Measurements from ENCODE around the gene GANAB. TPM values are rescaled to one million over a fixed set of nuclear protein-coding genes. Genes with fewer than 3 reads are reported as not detected.
"Not testable (repeated sequence)": the region's sequence is repeated elsewhere in the genome, so short reads cannot be mapped to it uniquely, and the experiment has no call there.

GANAB gene
- total RNA-seq, 1 experiment from 2014 or later = 394 TPM

DNA sequence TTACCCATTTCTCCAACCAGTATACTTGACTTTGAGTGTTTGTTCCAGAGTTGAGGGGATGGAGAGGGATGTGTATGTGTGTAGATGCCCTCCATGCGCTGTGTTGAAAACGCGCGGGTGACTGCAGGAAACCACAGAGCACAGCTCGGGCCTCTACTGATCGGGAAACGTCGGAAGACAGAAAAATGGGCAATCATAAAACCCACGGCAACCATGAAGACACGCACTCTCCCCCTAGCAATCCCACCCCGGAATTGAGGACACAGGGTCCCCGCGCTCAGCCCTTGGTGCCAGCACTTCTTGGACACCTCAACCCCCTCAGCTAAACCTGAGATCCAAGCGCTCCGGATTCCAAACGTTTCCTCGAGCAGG lies 24.8 kb upstream of the GANAB start:
- in situ Hi-C loops (cut with HindIII; ENCODE audit: low sequenced_read_pairs) = loop anchor here (5.0 kb wide), 2 partner anchors 41 to 74 kb away; no protein-coding TSS in a partner anchor
- no peak for DNase-seq (ENCODE audit: low spot score)

- in situ Hi-C loops (cut with HindIII; ENCODE audit: low sequenced_read_pairs) = loop anchor here (5.0 kb wide), 2 partner anchors 43 to 72 kb away; no protein-coding TSS in a partner anchor
- no peak for DNase-seq (ENCODE audit: low spot score)
These were observed 23.2 kb upstream of the GANAB start for GRCh38 chr11:62669420-62670161.

GRCh38 chr11:62667460-62667859 lies 21.0 kb upstream of the GANAB start:
- no peak for DNase-seq (ENCODE audit: low spot score)
- in situ Hi-C loops (cut with HindIII; ENCODE audit: low sequenced_read_pairs) = no loop called here

DNA sequence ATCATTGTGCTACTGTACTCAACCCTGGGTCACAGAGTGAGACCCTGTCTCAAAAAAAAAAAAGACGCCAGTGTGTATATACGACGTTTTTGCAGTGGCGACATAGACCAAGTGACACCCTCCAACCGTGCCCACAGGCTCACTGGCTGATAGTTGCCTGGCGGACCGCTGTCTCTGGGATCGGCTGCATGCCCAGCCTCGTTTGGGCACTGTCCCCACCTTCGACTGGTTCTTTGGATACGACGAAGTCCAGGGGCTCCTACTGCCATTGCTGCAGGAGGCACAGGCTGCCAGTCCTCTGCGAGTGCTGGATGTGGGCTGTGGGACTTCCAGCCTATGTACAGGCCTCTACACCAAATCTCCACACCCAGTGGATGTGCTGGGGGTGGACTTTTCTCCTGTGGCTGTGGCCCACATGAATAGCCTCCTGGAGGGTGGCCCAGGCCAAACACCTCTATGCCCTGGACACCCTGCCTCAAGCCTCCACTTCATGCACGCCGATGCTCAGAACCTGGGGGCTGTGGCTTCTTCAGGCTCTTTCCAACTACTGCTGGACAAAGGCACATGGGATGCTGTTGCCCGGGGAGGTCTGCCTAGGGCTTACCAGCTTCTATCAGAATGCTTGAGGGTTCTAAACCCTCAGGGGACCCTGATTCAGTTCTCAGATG lies 20.0 kb upstream of the GANAB start:
- DNase-seq (ENCODE audit: low spot score) = no peak
- in situ Hi-C loops (cut with HindIII; ENCODE audit: low sequenced_read_pairs) = no loop called here

- peak; percentile 71 for DNase-seq (ENCODE audit: low spot score)
- in situ Hi-C loops (cut with HindIII; ENCODE audit: low sequenced_read_pairs) = no loop called here
These were observed 19.3 kb upstream of the GANAB start for GRCh38 chr11:62665599-62666258.

- in situ Hi-C loops (cut with HindIII; ENCODE audit: low sequenced_read_pairs) = no loop called here
These were observed 18.7 kb upstream of the GANAB start, which contains the start of the genes C11orf98 and CSKMT for GRCh38 chr11:62665075-62665598. Gene C11orf98 (minus strand): TSS chr11:62665210. CDS start chr11:62665169, 41 bp downstream. Gene CSKMT (plus strand): TSS chr11:62665312. CDS start chr11:62665880, 568 bp downstream.

GRCh38 chr11:62664405-62665074 lies 18.1 kb upstream of the GANAB start:
- peak; percentile 71 for DNase-seq (ENCODE audit: low spot score)
- in situ Hi-C loops (cut with HindIII; ENCODE audit: low sequenced_read_pairs) = no loop called here

More at GRCh38 chr11:62665075-62665598, 18.7 kb upstream of the GANAB start, which contains the start of the genes C11orf98 and CSKMT:
- DNase-seq (ENCODE audit: low spot score) = peak; percentile 95

GRCh38 chr11:62656796-62657429 lies 10.5 kb upstream of the GANAB start:
- in situ Hi-C loops (cut with HindIII; ENCODE audit: low sequenced_read_pairs) = no loop called here

GRCh38 chr11:62654297-62654696 lies 7.9 kb upstream of the GANAB start:
- in situ Hi-C loops (cut with HindIII; ENCODE audit: low sequenced_read_pairs) = no loop called here
- DNase-seq (ENCODE audit: low spot score) = no peak

More at GRCh38 chr11:62656796-62657429, 10.5 kb upstream of the GANAB start:
- DNase-seq (ENCODE audit: low spot score) = no peak

DNA sequence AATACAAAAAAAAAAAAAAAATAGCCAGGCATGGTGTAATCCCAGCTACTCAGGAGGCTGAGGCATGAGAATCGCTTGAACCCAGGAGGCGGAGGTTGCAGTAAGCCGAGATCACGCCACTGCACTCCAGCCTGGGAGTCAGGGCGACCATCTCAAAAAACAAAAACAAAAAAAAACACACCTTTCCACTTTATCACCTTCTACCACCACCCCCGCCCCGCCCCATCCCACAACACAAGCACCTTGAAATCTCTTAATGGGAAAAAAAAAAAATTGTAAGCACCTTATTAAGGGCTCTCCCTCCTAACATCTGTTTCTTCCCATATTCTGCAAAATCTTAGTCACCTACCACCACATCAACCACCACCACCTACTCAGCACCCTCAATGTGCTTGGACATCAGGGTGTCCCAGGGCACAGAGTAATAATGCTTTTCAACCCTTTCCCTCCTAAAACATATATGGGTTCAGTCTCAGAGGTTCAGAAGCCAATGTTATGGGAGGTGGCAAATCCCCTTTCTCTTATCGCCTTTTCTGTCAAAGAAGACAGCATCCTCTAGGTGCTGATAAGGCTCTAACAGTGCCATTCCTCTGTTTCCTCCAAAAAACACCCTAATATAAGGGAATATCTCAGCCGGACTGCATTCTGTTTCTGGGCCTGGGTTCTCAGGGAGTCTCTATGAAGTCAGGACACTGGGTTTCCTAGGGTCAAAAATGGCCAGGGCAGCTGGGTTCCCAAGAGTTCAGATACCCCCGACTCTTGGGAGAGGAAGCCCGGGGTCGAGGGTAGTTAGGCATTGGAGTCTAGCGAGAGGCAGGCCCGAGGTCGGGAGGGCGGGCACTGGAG lies 6.0 kb upstream of the GANAB start:
- in situ Hi-C loops (cut with HindIII; ENCODE audit: low sequenced_read_pairs) = no loop called here
- DNase-seq (ENCODE audit: low spot score) = no peak

DNA sequence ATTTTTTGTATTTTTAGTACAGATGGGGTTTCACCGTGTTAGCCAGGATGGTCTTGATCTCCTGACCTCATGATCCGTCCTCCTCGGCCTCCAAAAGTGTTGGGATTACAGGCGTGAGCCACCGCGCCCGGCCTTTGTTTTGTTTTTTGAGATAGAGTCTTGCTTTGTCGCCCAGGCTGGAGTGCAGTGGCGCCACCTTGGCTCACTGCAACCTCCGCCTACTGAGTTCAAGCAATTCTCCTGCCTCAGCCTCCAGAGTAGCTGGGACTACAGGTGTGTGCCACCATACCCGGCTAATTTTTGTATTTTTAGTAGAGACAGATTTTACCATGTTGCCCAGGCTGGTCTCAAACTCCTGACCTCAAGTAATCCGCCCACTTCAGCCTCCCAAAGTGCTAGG lies 3.9 kb upstream of the GANAB start:
- DNase-seq (ENCODE audit: low spot score); in situ Hi-C loops (cut with HindIII; ENCODE audit: low sequenced_read_pairs): not testable (repeated sequence)

GRCh38 chr11:62649486-62649885 lies 3.1 kb upstream of the GANAB start:
- in situ Hi-C loops (cut with HindIII; ENCODE audit: low sequenced_read_pairs) = no loop called here
- no peak for DNase-seq (ENCODE audit: low spot score)

DNA sequence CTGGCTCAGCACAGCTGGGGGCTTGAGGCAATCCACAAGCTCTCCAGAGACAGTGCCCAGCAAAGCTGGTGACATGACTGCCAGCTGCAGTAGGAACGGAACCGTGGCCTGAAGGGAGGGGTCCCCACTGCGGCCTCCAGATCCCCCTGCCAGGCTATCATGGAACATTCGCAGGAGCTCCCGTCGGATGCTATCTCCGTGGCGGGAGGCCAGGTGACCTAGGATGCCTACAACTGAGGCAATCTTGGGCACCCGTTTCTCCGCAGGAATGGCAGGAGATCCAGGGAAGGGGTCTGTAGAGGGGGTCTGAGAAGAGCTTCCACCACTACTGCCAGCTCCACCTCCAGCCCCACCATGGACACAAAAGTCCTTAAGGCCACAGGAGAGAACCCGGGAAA lies 2.6 kb upstream of the GANAB start:
- DNase-seq (ENCODE audit: low spot score) = no peak
- in situ Hi-C loops (cut with HindIII; ENCODE audit: low sequenced_read_pairs) = no loop called here

DNA sequence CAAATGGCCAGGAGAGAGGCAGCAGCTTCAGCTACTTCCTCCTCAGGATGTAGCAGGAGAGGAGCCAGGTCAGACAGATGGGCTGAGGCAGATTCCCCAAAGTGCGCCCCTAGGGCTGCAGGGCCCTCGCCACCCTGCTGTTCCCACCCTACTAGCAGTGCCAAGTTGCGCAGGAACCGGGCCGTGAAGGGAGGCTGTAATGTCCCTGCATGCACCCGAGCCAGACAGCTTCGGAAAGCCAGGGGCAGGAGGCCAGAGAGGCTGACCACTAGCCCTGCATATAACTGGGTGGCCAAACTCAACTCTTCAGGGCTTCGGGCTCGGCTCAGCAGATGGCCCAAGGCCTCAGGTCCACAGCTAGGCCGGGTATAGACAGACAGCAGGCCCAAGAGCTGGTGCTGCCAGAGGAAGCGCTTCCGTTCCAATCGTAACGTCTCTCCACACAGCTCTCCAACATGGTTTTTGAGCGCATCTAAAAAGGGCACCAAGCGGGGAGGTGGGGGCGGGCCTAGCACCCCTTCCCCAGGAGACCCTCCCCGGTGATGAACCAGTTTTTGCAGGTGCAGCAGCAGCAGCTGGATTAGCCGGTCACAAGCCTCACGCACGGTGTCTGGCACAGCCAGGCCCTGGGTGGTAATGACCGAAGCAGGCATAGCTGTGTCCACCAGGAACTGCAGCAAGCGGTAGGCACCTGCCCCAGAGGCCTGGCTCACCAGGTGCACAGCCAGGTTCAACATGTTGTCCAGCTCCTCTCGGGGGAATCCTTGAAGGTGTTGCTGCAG lies 2.0 kb upstream of the GANAB start:
- DNase-seq (ENCODE audit: low spot score) = no peak
- in situ Hi-C loops (cut with HindIII; ENCODE audit: low sequenced_read_pairs) = no loop called here

- in situ Hi-C loops (cut with HindIII; ENCODE audit: low sequenced_read_pairs) = no loop called here
- no peak for DNase-seq (ENCODE audit: low spot score)
These were observed 1.2 kb upstream of the GANAB start for GRCh38 chr11:62647609-62648005.

- in situ Hi-C loops (cut with HindIII; ENCODE audit: low sequenced_read_pairs) = no loop called here
- DNase-seq (ENCODE audit: low spot score) = no peak
These were observed 604 bp upstream of the GANAB start for GRCh38 chr11:62646825-62647608.

DNA sequence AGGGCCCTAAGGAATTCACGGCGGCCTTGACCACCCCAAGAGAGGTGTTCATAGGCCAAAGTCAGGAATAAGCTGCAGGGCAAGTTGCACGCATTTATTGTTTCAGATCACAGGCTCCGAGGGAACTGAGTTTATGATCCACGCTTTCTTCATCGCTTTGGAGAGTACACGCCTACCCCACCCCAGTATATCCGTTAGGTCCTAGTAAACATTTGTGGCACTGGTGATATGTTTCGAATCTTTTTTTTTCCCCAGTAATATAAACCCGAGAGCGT lies 805 bp downstream of the GANAB start:
- DNase-seq (ENCODE audit: low spot score) = no peak
- in situ Hi-C loops (cut with HindIII; ENCODE audit: low sequenced_read_pairs) = no loop called here

All from G401 (cell line).